GM10266 (cell line): ENCODE measurements around the gene N4BP2.

Experiments
- DNase-seq: peaks from one replicate; pipeline ENCODE4 v3.0.0; 2012; ENCODE audit errors: extremely low spot score
- TF ChIP-seq, protein P1 (sequence below): IDR thresholded peaks from 2 replicates; pipeline ENCODE4 v1.5.1; 2012; ENCODE audit warnings: mild to moderate bottlenecking, low read depth; ENCODE audit not compliant: control insufficient read depth, insufficient read depth; ENCODE audit errors: missing control alignments

Gene N4BP2

DNA sequence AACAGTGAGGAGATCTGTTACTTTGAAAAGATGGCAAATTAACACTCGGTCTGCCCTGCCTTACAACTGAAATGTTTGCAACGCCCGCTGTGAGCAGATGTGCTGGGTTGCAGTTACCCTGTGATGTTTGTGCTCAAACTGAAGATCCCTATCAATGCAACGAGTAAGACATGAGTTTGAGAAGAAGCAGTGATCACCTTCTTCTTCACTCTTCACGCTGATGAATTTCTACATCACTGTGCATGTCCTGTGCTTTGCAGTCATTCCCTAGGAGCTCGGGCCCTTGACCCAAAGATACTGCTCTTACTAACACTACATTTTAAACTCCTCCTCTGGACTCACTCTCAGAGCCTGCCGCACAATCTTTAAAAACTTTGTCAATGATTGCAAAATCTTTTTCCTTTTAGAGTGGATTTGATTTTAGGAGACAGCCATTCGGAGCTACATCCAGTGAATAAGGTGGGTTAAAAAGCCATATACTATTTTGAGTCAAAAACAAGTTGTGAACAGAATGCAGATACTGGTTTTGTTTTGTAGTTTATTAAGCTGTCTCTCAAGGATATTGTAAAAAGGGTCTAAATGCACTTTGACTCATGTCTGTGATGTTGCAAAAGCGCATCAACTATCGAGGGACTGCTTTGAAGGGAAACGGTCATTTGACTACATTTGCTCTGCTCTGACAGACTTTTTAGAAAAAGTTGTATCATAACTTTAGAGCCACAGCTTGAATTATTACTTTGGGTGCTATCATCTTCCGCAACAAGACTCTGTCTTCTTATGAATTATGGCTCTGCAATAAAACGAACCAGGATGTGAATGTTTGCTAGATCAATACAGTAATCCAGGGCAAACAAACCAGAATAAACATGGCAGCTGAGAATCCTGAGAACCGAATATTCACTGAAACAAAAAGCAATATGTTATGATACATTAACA lies 134.5 kb downstream of the N4BP2 start:
- no peak for DNase-seq
- TF ChIP-seq, protein P1, sequence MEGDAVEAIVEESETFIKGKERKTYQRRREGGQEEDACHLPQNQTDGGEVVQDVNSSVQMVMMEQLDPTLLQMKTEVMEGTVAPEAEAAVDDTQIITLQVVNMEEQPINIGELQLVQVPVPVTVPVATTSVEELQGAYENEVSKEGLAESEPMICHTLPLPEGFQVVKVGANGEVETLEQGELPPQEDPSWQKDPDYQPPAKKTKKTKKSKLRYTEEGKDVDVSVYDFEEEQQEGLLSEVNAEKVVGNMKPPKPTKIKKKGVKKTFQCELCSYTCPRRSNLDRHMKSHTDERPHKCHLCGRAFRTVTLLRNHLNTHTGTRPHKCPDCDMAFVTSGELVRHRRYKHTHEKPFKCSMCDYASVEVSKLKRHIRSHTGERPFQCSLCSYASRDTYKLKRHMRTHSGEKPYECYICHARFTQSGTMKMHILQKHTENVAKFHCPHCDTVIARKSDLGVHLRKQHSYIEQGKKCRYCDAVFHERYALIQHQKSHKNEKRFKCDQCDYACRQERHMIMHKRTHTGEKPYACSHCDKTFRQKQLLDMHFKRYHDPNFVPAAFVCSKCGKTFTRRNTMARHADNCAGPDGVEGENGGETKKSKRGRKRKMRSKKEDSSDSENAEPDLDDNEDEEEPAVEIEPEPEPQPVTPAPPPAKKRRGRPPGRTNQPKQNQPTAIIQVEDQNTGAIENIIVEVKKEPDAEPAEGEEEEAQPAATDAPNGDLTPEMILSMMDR = no peak

DNA sequence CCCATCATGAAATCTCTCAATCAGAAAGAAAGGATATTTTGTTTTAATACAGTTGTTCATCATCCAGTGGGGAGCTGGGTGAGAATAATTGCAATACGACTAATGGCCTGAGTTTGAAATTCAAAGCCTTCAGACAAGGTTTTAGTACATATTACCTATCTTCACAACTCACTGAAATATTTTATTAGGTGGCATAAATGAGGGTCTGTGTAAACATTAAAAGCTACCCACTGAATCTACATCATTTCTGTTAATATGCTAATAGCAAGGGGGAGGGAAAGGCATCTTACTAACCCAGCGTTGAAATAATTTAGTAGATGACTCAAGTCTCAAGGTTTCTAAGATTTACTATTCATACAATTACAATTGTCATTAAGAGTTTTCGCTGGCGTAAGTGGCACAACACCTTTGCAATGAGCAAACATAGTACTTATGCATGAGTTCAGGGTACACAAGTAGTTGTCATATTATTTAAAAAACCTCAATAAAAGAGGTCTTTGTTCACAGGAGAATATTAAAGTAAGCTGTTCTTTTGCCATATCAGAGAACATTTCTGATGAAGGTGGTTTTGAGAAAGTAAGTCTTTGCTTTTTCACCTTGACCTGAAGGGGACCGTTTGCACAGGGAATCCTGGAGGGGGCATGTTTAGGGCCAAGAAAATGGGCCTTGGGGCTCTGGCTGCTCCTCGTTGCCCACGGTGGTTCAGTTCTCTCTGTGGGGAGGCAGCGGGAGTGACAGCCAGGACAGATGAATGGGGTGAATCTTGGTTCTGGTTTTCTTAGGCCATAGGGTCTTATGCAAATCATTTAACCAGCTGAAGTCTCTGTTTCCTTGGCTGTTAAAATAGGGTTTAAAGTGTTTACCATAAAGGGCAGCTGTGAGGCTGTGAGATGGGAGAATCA lies 135.7 kb downstream of the N4BP2 start:
- no peak for DNase-seq
- TF ChIP-seq, protein P1 = no peak

DNA sequence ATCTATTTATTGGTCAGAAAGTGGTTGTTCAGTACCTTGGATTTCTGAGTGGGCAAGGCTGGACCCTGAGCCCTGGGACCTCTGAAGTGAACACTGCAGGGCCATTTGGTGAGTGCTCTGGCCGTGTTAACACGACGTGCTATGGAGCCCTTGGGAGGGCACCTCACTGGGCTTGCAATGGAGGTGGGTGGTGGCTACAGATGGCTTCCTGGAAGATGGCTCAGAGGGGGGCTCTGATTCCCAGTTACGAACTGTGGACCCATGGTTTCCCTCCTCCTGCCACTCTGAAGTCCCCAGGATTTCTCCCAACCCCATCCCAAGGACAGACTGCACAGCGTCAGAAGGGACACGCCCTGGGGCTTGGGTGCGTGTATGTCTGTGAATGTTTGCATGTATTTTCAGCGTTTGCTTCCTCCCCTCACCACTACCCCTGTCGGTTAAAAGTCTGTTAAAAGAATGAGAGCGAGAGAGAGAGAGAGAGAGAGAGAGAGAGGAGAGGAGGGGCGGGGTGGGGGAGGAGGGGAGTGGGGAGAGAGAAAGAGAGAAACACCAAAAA lies 136.4 kb downstream of the N4BP2 start:
- TF ChIP-seq, protein P1 = no peak
- no peak for DNase-seq

DNA sequence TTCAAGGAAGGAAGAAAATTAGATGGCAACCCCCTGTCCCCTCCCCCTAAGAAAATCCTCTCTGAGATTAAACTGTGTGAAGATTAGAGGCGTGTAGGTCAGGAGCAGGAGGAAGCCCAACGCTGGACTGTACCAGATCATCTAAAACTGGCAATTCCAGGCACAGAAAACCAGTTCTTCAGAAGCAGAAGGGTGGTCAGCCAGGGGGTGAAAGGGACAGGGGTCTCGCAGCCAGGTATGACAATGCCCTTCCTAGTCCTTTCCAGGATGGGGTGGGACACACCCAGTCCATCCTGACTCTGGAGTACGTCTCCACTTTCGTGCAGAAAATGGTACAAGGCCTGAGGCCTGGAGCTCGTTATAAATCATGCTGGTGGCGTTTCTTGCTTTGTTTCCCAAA lies 136.9 kb downstream of the N4BP2 start:
- no peak for DNase-seq
- TF ChIP-seq, protein P1 = no peak

DNA sequence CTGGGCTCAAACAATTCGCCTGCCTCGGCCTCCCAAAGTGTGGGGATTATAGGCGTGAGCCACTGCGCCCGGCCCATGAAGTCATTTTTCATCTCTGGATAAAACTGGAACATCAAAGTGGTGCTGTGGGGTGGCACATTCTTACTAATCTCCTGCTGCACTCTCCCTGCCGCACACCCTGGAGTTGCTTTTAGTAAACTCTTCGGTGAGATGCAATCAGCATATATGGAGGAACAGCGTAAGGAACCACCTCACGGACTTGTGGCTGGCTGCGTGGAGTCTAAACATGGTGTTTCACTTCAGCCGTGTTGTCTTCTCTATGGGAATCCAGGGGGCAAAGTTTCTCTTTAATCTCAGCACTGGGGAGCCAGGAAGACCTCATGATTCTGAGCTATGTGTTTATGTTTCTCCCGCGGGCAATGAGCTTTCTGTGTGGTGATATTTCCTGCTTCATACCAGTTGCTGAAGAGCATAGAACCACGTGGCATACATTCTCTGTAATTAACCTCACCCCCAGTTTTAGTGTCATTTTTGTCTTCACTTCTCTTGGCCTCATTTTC lies 138.0 kb downstream of the N4BP2 start:
- TF ChIP-seq, protein P1 = no peak
- no peak for DNase-seq

DNA sequence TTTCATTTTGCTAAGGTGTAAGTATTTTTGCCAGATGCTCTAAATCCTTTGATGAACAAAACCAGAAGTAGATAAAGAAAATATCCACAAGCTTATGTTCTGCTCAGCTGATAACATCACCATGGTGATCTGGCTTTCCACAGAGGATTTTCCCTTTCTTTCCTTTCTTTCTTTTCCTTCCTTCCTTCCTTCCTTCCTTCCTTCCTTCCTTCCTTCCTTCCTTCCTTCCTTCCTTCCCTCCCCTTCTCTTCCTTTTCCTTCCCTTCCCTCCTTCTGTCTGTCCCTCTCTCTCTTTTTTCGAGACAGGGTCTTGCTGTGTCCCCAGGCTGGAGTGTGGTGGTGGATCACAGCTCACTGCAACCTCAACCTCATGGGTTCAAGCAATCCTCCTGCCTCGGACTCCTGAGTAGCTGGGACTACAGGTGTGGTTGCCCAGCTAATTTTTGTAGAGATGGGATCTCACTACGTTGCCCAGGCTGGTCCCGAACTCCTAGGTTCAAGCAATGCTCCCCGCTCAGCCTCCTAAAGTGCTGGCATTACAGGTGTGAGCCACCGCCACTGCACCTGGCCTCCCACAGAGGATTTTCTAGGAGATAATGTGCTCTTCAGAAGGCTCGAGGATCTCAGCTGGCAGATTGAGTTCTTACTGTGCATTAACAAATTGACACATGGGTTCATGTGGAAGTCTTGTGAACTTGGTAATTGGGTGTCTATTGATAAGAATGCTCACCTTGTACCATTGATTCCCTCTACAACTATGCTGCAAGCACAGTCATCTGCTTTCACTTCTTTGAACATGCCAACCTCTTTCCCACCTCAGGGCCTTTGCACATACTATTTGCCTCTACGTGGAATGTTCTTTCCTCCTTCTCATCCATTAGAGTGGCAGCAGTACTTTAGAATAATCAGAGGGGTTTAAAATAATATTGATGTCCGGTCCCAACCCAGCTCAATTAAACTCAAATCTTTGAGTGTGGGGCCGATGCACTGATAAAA lies 138.8 kb downstream of the N4BP2 start:
- TF ChIP-seq, protein P1 = no peak
- DNase-seq = no peak
